Naive thymus-derived CD8-positive, alpha-beta T cell (primary cell): ENCODE data around the gene CAPRIN1. TPM values are rescaled to one million over a fixed set of nuclear protein-coding genes. Genes with fewer than 3 reads are reported as not detected.

ENCODE experiments used
- ATAC-seq, 2 donors: fragments of 150-1000 bp; cut with Tn5 transposase in 1 of 2; sonication (Bioruptor Pico), chemical (Tn5 transposase) in 1 of 2; 1 replicate in 1 of 2; 2 replicates in 1 of 2; pipeline ENCODE4 v1.10.0; 2021; ENCODE audit warnings: mild to moderate bottlenecking in 2 of 2, moderate library complexity in 2 of 2
- POLR2A ChIA-PET: fragments of 350-600 bp; sonication (Branson Sonifier 250); formaldehyde crosslinking; loops from one replicate; lab custom pipeline; 2021; ENCODE audit warnings: antibody characterized with exemption; lab: Charles Lee
- DNase-seq, 10 donors: peaks; one replicate each; pipeline versions ENCODE4 v3.0.0 to v3.0.0-alpha.2; 2020 to 2022
- H3K27ac Mint-ChIP-seq, 10 donors: one replicate each; pipeline ENCODE4 v1.8.0; 2020 to 2022; ENCODE audit warnings: mild to moderate bottlenecking in 10 of 10, mixed read lengths in 10 of 10, moderate library complexity in 4 of 10, inconsistent platforms in 1 of 10
- H3K27me3 Mint-ChIP-seq, 5 donors: one replicate each; pipeline ENCODE4 v1.8.0; 2021 to 2022; ENCODE audit warnings: mixed read lengths in 5 of 5
- H3K36me3 Mint-ChIP-seq, 3 donors: one replicate each; pipeline ENCODE4 v1.8.0; 2020 to 2022; ENCODE audit warnings: mixed read lengths in 3 of 3, mild to moderate bottlenecking in 2 of 3, inconsistent platforms in 1 of 3
- H3K4me1 Mint-ChIP-seq, 4 donors: one replicate each; pipeline ENCODE4 v1.8.0; 2021 to 2022; ENCODE audit warnings: mixed read lengths in 4 of 4
- H3K4me3 Mint-ChIP-seq, 10 donors: one replicate each; pipeline ENCODE4 v1.8.0; 2020 to 2022; ENCODE audit warnings: mild to moderate bottlenecking in 10 of 10, mixed read lengths in 10 of 10, moderate library complexity in 6 of 10, inconsistent platforms in 1 of 10
- H3K9me3 Mint-ChIP-seq, 9 donors: one replicate each; pipeline ENCODE4 v1.8.0; 2020 to 2022; ENCODE audit warnings: mixed read lengths in 9 of 9, mild to moderate bottlenecking in 3 of 9, inconsistent platforms in 1 of 9, moderate library complexity in 1 of 9
- polyA plus RNA-seq, 3 donors: library from polyadenylated mRNA; unstranded; fragments of 300-500 nt; fragmentation: Illumina TruSeq; gene quantifications; one replicate each; pipeline ENCODE4 v1.2.3, GENCODE V29; 2021
- total RNA-seq, 8 experiments: library from RNA in 2 of 8; stranded (reverse) in 2 of 8; gene quantifications; one replicate each; pipeline ENCODE4 v1.2.3 and lab custom pipeline; 2021 to 2026

Gene CAPRIN1
- total and polyA plus RNA-seq, 5 experiments from 2014 or later: 42.0 to 163 (median 82.5) TPM

- DNase-seq (no peak), ATAC-seq (no peak)
- peaks cover 0 to 2% (median 0%) of the 10 kb centered on the region in 9 donors for H3K9me3 Mint-ChIP-seq
- H3K4me1 Mint-ChIP-seq: peaks cover 34 to 61% (median 56%) of the 10 kb centered on the region in 4 donors
- POLR2A ChIA-PET: interaction anchor here (0.9 to 4.7 kb wide), 6 partner anchors 12 to 812 kb away, joined by 3 to 102 read pairs (median 8); partner anchors contain the start of genes ABTB2, APIP, CAPRIN1 and PDHX
- peak overlapping the region; percentile 98 to 99 (median 99) for H3K27ac Mint-ChIP-seq
- peaks cover 5 to 41% (median 9%) of the 10 kb centered on the region in 3 donors for H3K36me3 Mint-ChIP-seq
- H3K27me3 Mint-ChIP-seq: peaks cover 0 to 6% (median 0%) of the 10 kb centered on the region in 5 donors
- peak overlapping the region; percentile 93 to 98 (median 96) for H3K4me3 Mint-ChIP-seq
Measured at GRCh38 chr11:34104680-34105078, 53.1 kb downstream of the CAPRIN1 start.

- H3K27me3 Mint-ChIP-seq: peaks cover 0 to 6% (median 0%) of the 10 kb centered on the region in 5 donors
- POLR2A ChIA-PET: interaction anchor here (0.9 to 4.7 kb wide), 8 partner anchors 12 to 811 kb away, joined by 3 to 102 read pairs (median 6); partner anchors contain the start of genes ABTB2, APIP, CAPRIN1 and PDHX
- ATAC-seq (peak; percentile 92 to 93), DNase-seq (peak; percentile 82 to 99 (median 97))
- peaks cover 37 to 65% (median 56%) of the 10 kb centered on the region in 4 donors for H3K4me1 Mint-ChIP-seq
- peaks cover 0 to 2% (median 0%) of the 10 kb centered on the region in 9 donors for H3K9me3 Mint-ChIP-seq
- H3K27ac Mint-ChIP-seq: peak within 1 kb of the TSS; percentile 98 to 99 (median 99)
- peak within 1 kb of the TSS; percentile 93 to 98 (median 96) for H3K4me3 Mint-ChIP-seq
- H3K36me3 Mint-ChIP-seq: peaks cover 5 to 41% (median 11%) of the 10 kb centered on the region in 3 donors
Measured at GRCh38 chr11:34105079-34105956, 53.8 kb downstream of the CAPRIN1 start, which contains the start of gene NAT10. Gene NAT10, plus strand, starts transcription at chr11:34105629. Its CDS starts 2,597 bp downstream, at chr11:34108226.

GRCh38 chr11:34105957-34106504 is 54.5 kb downstream of the CAPRIN1 start:
- Mint-ChIP-seq H3K36me3 (peaks cover 5 to 45% (median 11%) of the 10 kb centered on the region in 3 donors), H3K9me3 (peaks cover 0 to 2% (median 0%) of the 10 kb centered on the region in 9 donors), H3K4me3 (peak overlapping the region; percentile 93 to 98 (median 96)), H3K27ac (peak overlapping the region; percentile 98 to 99 (median 99)), H3K4me1 (peaks cover 38 to 65% (median 56%) of the 10 kb centered on the region in 4 donors), H3K27me3 (peaks cover 0 to 6% (median 0%) of the 10 kb centered on the region in 5 donors)
- POLR2A ChIA-PET: interaction anchor here (0.6 to 4.7 kb wide), 11 partner anchors 21 to 1160 kb away, joined by 4 to 102 read pairs (median 6); partner anchors contain the start of genes ABTB2, APIP, CAPRIN1 and CD59
- ATAC-seq: no peak
- no peak for DNase-seq

- no peaks in the 10 kb centered on the region for H3K27me3 Mint-ChIP-seq
- peaks cover 15 to 94% (median 47%) of the 10 kb centered on the region in 3 donors for H3K36me3 Mint-ChIP-seq
- H3K27ac Mint-ChIP-seq: no peak overlapping the region
- peaks cover 16 to 40% (median 28%) of the 10 kb centered on the region in 4 donors for H3K4me1 Mint-ChIP-seq
- H3K4me3 Mint-ChIP-seq: no peak overlapping the region
- ATAC-seq (no peak), DNase-seq (no peak)
- POLR2A ChIA-PET: no interaction called here
- H3K9me3 Mint-ChIP-seq: no peaks in the 10 kb centered on the region
Measured at GRCh38 chr11:34111722-34112270, 60.3 kb downstream of the CAPRIN1 start.

GRCh38 chr11:34114014-34114413 is 62.5 kb downstream of the CAPRIN1 start:
- no peak for DNase-seq
- Mint-ChIP-seq H3K9me3 (no peaks in the 10 kb centered on the region), H3K4me3 (no peak overlapping the region), H3K27ac (peak overlapping the region in 1 of 10 donors; percentile 82), H3K36me3 (peaks cover 15 to 98% (median 53%) of the 10 kb centered on the region in 3 donors), H3K27me3 (no peaks in the 10 kb centered on the region), H3K4me1 (peaks cover 4 to 22% (median 16%) of the 10 kb centered on the region in 4 donors)
- no peak for ATAC-seq
- POLR2A ChIA-PET: no interaction called here

GRCh38 chr11:34114471-34114870 is 62.9 kb downstream of the CAPRIN1 start:
- Mint-ChIP-seq H3K27me3 (no peaks in the 10 kb centered on the region), H3K36me3 (peaks cover 10 to 98% (median 50%) of the 10 kb centered on the region in 3 donors), H3K27ac (peak overlapping the region in 2 of 10 donors; percentile 78 to 82), H3K4me3 (no peak overlapping the region), H3K9me3 (no peaks in the 10 kb centered on the region), H3K4me1 (peaks cover under 1 to 18% (median 12%) of the 10 kb centered on the region in 4 donors)
- DNase-seq (no peak), ATAC-seq (no peak)
- POLR2A ChIA-PET: no interaction called here

- POLR2A ChIA-PET: no interaction called here
- no peaks in the 10 kb centered on the region for H3K27me3 Mint-ChIP-seq
- peaks cover 0 to 11% (median 5%) of the 10 kb centered on the region in 4 donors for H3K4me1 Mint-ChIP-seq
- no peak for ATAC-seq
- H3K27ac Mint-ChIP-seq: peak overlapping the region in 1 of 10 donors; percentile 67
- no peaks in the 10 kb centered on the region for H3K9me3 Mint-ChIP-seq
- no peak for DNase-seq
- H3K36me3 Mint-ChIP-seq: peaks cover 5 to 95% (median 36%) of the 10 kb centered on the region in 3 donors
- H3K4me3 Mint-ChIP-seq: no peak overlapping the region
Measured at GRCh38 chr11:34120651-34121050, 69.1 kb downstream of the CAPRIN1 start.

GRCh38 chr11:34124885-34125668 is 73.5 kb downstream of the CAPRIN1 start:
- H3K9me3 Mint-ChIP-seq: no peaks in the 10 kb centered on the region
- no peak overlapping the region for H3K4me3 Mint-ChIP-seq
- peaks cover 14 to 97% (median 40%) of the 10 kb centered on the region in 3 donors for H3K36me3 Mint-ChIP-seq
- H3K4me1 Mint-ChIP-seq: peaks cover 0 to 11% (median 5%) of the 10 kb centered on the region in 4 donors
- no peak for ATAC-seq
- H3K27ac Mint-ChIP-seq: no peak overlapping the region
- no peak for DNase-seq
- H3K27me3 Mint-ChIP-seq: no peaks in the 10 kb centered on the region
- POLR2A ChIA-PET: no interaction called here

- ATAC-seq: no peak
- Mint-ChIP-seq H3K36me3 (peaks cover 19 to 100% (median 35%) of the 10 kb centered on the region in 3 donors), H3K27ac (peak overlapping the region in 2 of 10 donors; percentile 25 to 38), H3K4me3 (no peak overlapping the region), H3K9me3 (no peaks in the 10 kb centered on the region), H3K27me3 (no peaks in the 10 kb centered on the region), H3K4me1 (peaks cover 0 to 1% (median 0%) of the 10 kb centered on the region in 4 donors)
- POLR2A ChIA-PET: no interaction called here
- DNase-seq: no peak
Measured at GRCh38 chr11:34126959-34127848, 75.7 kb downstream of the CAPRIN1 start.

GRCh38 chr11:34128824-34129223 is 77.3 kb downstream of the CAPRIN1 start:
- POLR2A ChIA-PET: no interaction called here
- Mint-ChIP-seq H3K36me3 (peaks cover 19 to 99% (median 35%) of the 10 kb centered on the region in 3 donors), H3K4me3 (no peak overlapping the region), H3K9me3 (no peaks in the 10 kb centered on the region), H3K27me3 (no peaks in the 10 kb centered on the region), H3K4me1 (peaks cover 0 to 1% (median 0%) of the 10 kb centered on the region in 4 donors), H3K27ac (no peak overlapping the region)
- ATAC-seq (no peak), DNase-seq (no peak)
